ENCODE data around the gene PWWP2B.

DNA sequence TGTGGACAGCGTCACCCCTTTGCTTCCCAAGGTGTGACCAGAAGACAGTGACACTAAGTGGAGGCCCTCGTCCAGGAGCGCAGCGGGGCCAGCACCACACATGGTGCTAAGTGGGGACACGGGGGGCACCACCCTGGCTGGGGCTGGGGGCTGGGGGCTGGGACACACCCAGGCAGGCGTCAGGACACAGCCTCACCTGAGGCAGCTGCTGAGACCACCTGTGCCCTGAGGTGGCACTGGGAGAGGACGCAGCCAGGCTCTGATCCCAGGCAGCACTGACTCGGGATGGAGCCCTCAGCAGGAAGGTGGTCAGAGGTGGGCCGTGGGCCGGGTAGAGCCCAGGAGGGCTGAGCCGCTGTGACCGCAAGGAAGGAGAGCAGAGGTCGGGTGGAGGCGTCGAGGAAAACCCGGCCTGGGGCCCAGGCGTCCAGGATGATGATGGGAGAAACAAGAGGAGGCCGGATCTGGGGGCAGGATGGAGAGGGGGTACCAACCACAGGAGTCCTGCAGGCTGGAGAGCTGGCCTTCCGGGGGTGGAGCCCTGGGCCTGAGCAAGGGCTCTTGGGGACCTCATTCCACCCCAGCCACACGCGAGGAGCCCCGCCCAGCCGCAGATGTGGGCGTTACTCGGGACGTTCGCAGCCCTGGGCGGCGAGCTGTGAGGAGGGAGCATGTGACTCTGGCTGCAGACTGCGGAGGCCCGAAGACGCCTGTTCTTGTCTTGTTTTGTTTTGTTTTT, 42.5 kb upstream of the PWWP2B start:
- no peak for TF ChIP-seq RAD21 (IDR thresholded peaks at IDR 0.05; ENCODE audit: low read depth)
- TF ChIP-seq, protein P1, sequence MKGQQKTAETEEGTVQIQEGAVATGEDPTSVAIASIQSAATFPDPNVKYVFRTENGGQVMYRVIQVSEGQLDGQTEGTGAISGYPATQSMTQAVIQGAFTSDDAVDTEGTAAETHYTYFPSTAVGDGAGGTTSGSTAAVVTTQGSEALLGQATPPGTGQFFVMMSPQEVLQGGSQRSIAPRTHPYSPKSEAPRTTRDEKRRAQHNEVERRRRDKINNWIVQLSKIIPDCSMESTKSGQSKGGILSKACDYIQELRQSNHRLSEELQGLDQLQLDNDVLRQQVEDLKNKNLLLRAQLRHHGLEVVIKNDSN (IDR thresholded peaks at IDR 0.05): no peak

Data from Ishikawa (cell line).